Body of pancreas (tissue), 4 donors: ENCODE measurements around the gene ST6GALNAC6.

Experiments
- CTCF ChIP-seq, 7 experiments: fragments of 450-650 bp in 4 of 7; fragments of 200-600 bp in 3 of 7; sonication (generic) in 3 of 7; IDR thresholded peaks; one replicate each; pipeline ENCODE4 v1.5.1; 2016 to 2019; ENCODE audit warnings: antibody characterized with exemption in 7 of 7
- POLR2A ChIP-seq, 3 donors: fragments of 450-650 bp; IDR thresholded peaks; one replicate each; pipeline ENCODE4 v1.6.1; 2016; ENCODE audit warnings: antibody characterized with exemption in 3 of 3, mild to moderate bottlenecking in 2 of 3

GRCh38 chr9:127898433-127899127, 823 bp downstream of the ST6GALNAC6 start:
- TF ChIP-seq POLR2A (IDR thresholded peaks at IDR 0.05) (peak in 2 of 3 donors; percentile 8 to 26), CTCF (IDR thresholded peaks at IDR 0.05) (no peak)
